ENCODE results near the gene ERBIN.

ERBIN gene

GRCh38 chr5:66080664-66081063 is 154.3 kb downstream of the ERBIN start:
- DNase-seq (ENCODE audit: extremely low spot score, insufficient read length, low read depth), result no peak
- FAIRE-seq, result no peak

GRCh38 chr5:66089384-66089783 is 163.0 kb downstream of the ERBIN start:
- DNase-seq (ENCODE audit: extremely low spot score, insufficient read length, low read depth) (no peak), FAIRE-seq (no peak)

GRCh38 chr5:66100851-66101250 is 174.5 kb downstream of the ERBIN start:
- DNase-seq (ENCODE audit: extremely low spot score, insufficient read length, low read depth) (no peak), FAIRE-seq (no peak)

DNA sequence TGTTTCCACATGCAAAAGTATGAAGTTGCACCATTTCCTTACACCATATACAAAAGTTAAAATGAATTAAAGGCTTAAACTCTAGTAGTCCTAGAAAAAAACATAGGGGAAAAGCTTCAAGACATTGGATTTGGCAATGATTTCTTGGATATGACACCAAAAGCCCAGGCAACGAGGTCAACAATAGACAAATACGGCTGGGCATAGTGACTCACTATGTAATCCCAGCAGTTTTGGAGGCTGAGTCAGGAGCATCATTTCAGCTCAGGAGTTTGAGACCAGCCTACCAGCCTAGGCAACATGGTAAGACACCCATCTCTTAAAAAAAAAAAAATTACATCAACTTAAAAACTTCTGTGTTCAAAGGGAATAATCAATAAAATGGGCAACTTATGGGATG is 186.8 kb downstream of the ERBIN start:
- FAIRE-seq (no peak), DNase-seq (ENCODE audit: extremely low spot score, insufficient read length, low read depth) (no peak)

GRCh38 chr5:66118304-66118703 is 191.9 kb downstream of the ERBIN start:
- FAIRE-seq (no peak), DNase-seq (ENCODE audit: extremely low spot score, insufficient read length, low read depth) (no peak)

DNA sequence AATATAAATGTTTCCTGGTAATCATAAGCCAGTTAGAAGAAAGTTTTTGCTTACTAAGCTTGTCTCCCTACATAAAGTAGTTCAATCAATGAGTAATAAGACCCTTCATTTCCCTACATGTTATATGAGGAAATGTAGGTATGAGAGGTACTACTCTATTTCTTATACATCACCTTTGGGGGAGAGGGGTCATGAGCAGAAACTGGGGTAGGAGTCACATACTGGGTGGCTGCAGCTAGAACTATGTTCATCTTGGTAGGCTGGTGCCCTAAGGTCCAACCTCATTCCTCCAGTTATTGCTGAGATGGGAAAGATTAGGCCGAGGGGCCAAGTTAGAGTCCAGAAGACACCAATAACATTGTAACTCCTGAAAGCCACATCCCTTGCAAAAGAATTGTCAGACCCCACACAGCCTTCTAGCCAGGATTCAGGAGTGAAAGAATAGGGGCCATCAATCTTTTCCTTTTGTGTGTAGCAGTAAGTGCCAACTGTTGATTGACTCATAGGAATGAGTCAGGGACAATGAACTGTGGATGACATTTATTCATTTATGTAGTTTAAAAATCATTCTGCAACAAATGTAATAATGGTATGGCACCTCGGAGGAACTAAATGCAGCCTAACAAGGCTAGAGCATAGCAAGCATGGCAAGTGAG is 196.1 kb downstream of the ERBIN start:
- DNase-seq (ENCODE audit: extremely low spot score, insufficient read length, low read depth) (no peak), FAIRE-seq (no peak)

- no peak for FAIRE-seq
Observed at GRCh38 chr5:66129144-66129543, 202.8 kb downstream of the ERBIN start.

GRCh38 chr5:66130493-66130892 is 204.1 kb downstream of the ERBIN start:
- FAIRE-seq, result no peak
- no peak for DNase-seq (ENCODE audit: extremely low spot score, insufficient read length, low read depth)

More at GRCh38 chr5:66129144-66129543, 202.8 kb downstream of the ERBIN start:
- DNase-seq (ENCODE audit: extremely low spot score, insufficient read length, low read depth), result no peak
